Mononuclear cell (primary cell): Measurements from ENCODE around the gene ALOX12. TPM values are rescaled to one million over a fixed set of nuclear protein-coding genes. Genes with fewer than 3 reads are reported as not detected.
A peak's percentile ranks its signal among the peaks of the same experiment; 100 is the strongest.

Source experiments
- H3K27me3 ChIP-seq: 2 replicates; pipeline ENCODE4 v1.6.0; 2011; ENCODE audit warnings: low read length, control low read depth; ENCODE audit not compliant: insufficient read depth
- H3K4me1 ChIP-seq: 2 replicates; pipeline ENCODE4 v1.5.1; 2011; ENCODE audit warnings: mild to moderate bottlenecking, low read length, control low read depth; ENCODE audit not compliant: insufficient read depth
- H3K4me3 ChIP-seq: 2 replicates; pipeline ENCODE4 v1.5.1; 2011; ENCODE audit warnings: mild to moderate bottlenecking, low read length, moderate library complexity
- H3K9me3 ChIP-seq: 2 replicates; pipeline ENCODE4 v1.5.1; 2011; ENCODE audit warnings: low read depth, mild to moderate bottlenecking, control low read depth, low read length
- total RNA-seq: library from RNA; depleted of rRNA; stranded (reverse); fragments of >200 nt; gene quantifications from one replicate; pipeline ENCODE4 v1.2.3, GENCODE V29; 2012

ALOX12 gene
- total RNA-seq, 1 donor = 4.4 TPM

DNA sequence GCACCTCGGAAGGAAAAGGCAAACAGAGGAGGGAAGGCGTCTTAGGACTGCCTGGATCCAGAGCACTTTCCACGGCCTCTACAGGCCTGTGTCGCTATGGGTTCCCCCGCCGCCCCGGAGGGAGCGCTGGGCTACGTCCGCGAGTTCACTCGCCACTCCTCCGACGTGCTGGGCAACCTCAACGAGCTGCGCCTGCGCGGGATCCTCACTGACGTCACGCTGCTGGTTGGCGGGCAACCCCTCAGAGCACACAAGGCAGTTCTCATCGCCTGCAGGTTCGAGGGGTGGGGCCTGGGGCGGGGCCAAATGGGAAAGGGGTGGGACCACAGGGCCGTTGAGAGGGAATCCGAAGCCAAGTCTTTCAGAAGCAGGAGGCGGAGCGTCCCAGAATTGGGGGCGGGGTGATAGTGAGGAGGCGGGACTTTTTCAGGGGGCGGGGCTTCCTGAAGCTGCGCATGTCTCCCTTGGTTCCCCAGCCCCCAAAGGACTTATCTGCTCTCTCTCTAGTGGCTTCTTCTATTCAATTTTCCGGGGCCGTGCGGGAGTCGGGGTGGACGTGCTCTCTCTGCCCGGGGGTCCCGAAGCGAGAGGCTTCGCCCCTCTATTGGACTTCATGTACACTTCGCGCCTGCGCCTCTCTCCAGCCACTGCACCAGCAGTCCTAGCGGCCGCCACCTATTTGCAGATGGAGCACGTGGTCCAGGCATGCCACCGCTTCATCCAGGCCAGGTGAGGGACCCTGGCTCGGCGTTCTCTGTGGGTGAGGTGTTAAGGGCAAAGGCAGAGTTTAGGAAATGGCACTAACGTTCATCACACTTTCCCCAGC is 27.9 kb downstream of the ALOX12 start:
- peaks cover 33% of the 10 kb centered on the region for H3K4me1 ChIP-seq
- H3K9me3 ChIP-seq = no peaks in the 10 kb centered on the region
- peak overlapping the region; percentile 12 for H3K4me3 ChIP-seq
- peaks cover 6% of the 10 kb centered on the region for H3K27me3 ChIP-seq

DNA sequence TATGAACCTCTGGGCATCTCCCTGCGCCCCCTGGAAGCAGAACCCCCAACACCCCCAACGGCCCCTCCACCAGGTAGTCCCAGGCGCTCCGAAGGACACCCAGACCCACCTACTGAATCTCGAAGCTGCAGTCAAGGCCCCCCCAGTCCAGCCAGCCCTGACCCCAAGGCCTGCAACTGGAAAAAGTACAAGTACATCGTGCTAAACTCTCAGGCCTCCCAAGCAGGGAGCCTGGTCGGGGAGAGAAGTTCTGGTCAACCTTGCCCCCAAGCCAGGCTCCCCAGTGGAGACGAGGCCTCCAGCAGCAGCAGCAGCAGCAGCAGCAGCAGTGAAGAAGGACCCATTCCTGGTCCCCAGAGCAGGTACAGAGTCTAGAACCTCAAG is 28.5 kb downstream of the ALOX12 start:
- H3K4me3 ChIP-seq = no peak overlapping the region
- H3K9me3 ChIP-seq = no peaks in the 10 kb centered on the region
- peaks cover 39% of the 10 kb centered on the region for H3K4me1 ChIP-seq
- H3K27me3 ChIP-seq = peaks cover 6% of the 10 kb centered on the region

DNA sequence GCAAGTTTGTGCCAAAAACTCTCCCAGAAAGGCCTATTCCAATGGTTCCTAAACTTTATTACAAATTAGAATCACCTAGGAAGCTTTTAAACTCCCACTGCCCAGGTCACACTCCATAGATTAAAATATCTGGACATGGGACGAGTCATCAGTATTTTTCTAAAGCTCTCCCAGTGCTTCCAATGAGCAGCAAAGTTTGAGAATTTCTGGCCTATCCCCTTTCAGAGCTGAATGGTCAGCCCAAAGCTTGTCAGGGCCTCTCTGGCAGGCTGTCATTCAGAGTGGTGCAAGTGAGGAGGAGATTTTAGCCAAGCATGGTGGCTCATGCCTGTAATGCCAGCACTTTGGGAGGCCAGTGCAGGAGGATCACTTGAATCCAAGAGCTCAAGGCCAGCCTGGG is 29.4 kb downstream of the ALOX12 start:
- Histone ChIP-seq H3K9me3 (no peaks in the 10 kb centered on the region), H3K4me1 (peaks cover 47% of the 10 kb centered on the region), H3K27me3 (peaks cover 6% of the 10 kb centered on the region), H3K4me3 (no peak overlapping the region)

DNA sequence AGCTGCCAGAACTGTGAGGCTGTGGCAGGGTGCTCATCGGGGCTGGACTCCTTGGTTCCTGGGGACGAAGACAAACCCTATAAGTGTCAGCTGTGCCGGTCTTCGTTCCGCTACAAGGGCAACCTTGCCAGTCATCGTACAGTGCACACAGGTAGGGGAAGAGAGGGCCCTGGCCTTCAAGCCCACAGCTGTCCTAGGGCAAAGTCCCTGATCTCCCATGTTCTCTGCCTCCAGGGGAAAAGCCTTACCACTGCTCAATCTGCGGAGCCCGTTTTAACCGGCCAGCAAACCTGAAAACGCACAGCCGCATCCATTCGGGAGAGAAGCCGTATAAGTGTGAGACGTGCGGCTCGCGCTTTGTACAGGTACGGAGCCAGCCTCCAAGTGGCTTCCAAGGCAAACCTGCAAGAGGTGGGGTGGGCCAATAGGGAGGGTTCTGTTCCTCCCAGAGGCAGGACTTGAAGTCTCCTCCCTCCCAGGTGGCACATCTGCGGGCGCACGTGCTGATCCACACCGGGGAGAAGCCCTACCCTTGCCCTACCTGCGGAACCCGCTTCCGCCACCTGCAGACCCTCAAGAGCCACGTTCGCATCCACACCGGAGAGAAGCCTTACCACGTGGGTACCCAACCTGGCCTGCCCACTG is 30.7 kb downstream of the ALOX12 start:
- H3K4me1 ChIP-seq = peaks cover 44% of the 10 kb centered on the region

DNA sequence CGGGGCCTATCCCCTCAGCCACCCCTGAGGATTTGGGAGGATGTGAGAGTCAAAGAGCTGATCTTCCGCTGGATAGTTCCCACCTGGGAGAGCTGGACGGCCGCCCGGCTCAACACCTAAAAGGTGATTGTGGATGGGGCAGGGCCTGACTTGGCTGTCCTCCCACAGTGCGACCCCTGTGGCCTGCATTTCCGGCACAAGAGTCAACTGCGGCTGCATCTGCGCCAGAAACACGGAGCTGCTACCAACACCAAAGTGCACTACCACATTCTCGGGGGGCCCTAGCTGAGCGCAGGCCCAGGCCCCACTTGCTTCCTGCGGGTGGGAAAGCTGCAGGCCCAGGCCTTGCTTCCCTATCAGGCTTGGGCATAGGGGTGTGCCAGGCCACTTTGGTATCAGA is 31.5 kb downstream of the ALOX12 start:
- H3K4me3 ChIP-seq = no peak overlapping the region
- peaks cover 6% of the 10 kb centered on the region for H3K27me3 ChIP-seq
- H3K9me3 ChIP-seq = no peaks in the 10 kb centered on the region
- H3K4me1 ChIP-seq = peaks cover 37% of the 10 kb centered on the region

More for the DNA sequence above, 30.7 kb downstream of the ALOX12 start:
- peaks cover 6% of the 10 kb centered on the region for H3K27me3 ChIP-seq
- no peak overlapping the region for H3K4me3 ChIP-seq
- H3K9me3 ChIP-seq = no peaks in the 10 kb centered on the region

DNA sequence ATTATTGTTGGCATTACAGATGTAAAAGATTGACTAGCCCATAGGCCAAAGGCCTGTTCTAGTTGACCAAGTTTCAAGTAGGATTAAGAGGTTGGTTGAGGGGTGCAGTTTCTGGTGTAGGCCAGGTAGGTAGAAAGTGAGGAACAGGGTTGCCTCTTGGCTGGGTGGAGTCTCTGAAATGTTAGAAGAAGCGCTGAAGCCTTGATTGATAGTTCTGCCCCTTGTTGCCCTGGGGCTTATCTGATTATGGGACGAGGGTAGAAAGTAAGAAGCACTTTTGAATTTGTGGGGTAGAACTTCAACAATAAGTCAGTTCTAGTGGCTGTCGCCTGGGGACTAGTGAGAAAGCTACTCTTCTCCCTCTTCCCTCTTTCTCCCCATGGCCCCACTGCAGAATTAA is 33.2 kb downstream of the ALOX12 start:
- peaks cover 26% of the 10 kb centered on the region for H3K4me1 ChIP-seq
- no peak overlapping the region for H3K4me3 ChIP-seq
- H3K27me3 ChIP-seq = no peaks in the 10 kb centered on the region
- H3K9me3 ChIP-seq = no peaks in the 10 kb centered on the region

DNA sequence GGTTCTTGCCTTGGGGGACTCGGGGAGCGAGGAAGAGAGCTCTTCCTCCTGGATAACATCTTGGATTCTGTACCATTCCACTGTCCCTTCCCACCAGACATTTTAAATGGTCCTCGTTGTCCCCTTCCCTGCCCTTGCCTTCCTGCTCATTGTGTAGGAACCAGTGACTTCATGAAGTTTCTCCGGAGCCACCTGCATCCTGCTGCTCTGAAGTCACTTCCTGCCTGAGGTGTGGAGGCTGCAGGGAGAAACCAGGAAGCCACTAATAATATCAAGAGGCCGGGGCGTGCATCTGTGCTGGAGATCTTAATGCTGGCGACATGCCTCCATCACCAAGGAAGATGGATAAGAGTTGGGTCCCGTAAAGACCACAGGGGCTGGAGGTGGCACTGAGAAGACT is 33.8 kb downstream of the ALOX12 start:
- H3K27me3 ChIP-seq = no peaks in the 10 kb centered on the region
- no peak overlapping the region for H3K4me3 ChIP-seq
- no peaks in the 10 kb centered on the region for H3K9me3 ChIP-seq
- H3K4me1 ChIP-seq = peaks cover 31% of the 10 kb centered on the region

DNA sequence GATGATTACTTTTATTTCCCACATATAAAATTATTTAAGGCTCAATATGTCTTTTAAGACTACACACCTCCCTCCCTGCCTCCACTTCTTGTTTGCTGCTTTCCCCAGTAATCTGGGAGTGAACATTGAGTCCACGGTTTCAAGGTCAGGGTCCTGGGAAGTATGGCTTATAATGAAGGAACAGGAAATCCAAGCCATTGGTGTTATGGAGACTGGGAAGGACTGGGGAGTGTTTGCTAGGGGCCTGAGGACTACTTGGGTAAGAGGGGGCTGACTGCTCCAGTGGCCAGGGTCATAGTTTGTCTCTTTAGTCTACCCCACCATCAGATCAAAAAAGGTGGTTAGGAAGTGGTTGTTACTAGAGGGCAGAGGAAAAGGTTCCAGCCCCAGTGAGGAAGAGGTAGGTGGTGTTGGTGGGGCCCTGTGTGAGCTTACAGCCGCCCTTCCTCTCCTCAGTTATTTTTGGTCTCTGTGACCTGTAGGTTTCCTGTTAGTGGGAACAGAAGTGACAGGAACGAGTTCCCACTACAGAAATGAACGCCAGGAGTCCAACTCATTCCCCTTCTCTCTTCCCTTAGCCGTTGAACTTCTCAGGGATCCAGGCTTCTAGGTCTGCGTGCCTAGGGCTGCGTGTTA is 39.2 kb downstream of the ALOX12 start:
- Histone ChIP-seq H3K4me3 (peak overlapping the region; percentile 78), H3K27me3 (no peaks in the 10 kb centered on the region), H3K9me3 (no peaks in the 10 kb centered on the region), H3K4me1 (peaks cover 39% of the 10 kb centered on the region)

DNA sequence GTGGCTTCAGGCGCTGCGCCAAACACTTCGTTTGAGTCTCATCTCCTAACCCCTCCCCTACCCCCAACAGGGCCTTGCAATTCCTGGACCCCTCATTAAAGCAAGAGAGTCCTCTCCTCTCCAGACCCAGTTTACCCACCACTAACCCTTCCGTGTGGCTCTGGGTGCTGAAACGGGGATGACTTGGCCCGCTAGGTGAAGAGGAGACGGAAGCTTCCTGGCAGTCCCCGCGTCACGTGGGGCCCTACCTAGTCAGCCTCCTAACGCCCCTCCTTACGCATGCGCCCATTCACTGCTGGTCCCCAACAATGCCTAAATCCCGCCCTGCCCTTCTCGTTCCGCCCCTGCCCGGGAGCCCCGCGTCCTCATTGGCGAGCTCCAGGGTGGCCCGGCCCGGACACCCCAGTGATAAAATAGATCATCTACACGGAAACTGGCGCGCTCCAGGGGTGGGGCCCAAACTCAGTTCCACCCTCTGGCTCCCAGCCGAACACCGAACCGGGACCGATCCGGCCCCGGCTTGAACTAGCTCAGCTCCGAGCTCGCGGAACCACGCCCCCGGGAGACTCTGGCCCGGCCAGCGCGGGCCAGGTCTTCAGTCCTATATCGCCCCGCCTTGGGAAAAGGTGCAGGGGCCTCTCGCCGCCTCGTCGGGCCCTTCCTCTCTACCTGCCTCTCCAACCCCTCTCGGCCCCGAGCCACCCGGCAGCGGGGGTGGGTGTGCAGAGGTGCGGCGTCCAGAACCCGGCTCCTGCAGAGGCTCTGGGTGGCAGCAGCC is 39.9 kb downstream of the ALOX12 start, which contains the start of gene SLC16A13:
Gene SLC16A13, plus strand, starts transcription at position 425 of the 778 bp plus-strand sequence. CDS start 368 bp downstream, outside the sequence.
- H3K4me1 ChIP-seq = peaks cover 34% of the 10 kb centered on the region
- no peaks in the 10 kb centered on the region for H3K27me3 ChIP-seq
- H3K4me3 ChIP-seq = peak within 1 kb of the TSS; percentile 78
- no peaks in the 10 kb centered on the region for H3K9me3 ChIP-seq

DNA sequence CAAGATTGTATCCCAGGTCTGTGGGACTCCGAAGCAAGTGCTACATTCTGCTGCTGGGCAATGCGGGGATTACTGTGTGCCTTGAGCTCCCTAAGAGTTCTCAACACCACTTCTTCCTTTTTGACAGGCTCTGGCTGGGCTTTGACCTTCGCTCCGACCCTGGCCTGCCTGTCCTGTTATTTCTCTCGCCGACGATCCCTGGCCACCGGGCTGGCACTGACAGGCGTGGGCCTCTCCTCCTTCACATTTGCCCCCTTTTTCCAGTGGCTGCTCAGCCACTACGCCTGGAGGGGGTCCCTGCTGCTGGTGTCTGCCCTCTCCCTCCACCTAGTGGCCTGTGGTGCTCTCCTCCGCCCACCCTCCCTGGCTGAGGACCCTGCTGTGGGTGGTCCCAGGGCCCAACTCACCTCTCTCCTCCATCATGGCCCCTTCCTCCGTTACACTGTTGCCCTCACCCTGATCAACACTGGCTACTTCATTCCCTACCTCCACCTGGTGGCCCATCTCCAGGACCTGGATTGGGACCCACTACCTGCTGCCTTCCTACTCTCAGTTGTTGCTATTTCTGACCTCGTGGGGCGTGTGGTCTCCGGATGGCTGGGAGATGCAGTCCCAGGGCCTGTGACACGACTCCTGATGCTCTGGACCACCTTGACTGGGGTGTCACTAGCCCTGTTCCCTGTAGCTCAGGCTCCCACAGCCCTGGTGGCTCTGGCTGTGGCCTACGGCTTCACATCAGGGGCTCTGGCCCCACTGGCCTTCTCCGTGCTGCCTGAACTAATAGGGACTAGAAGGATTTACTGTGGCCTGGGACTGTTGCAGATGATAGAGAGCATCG is 42.4 kb downstream of the ALOX12 start:
- Histone ChIP-seq H3K9me3 (no peaks in the 10 kb centered on the region), H3K27me3 (peaks cover 16% of the 10 kb centered on the region), H3K4me1 (peaks cover 52% of the 10 kb centered on the region), H3K4me3 (no peak overlapping the region)

DNA sequence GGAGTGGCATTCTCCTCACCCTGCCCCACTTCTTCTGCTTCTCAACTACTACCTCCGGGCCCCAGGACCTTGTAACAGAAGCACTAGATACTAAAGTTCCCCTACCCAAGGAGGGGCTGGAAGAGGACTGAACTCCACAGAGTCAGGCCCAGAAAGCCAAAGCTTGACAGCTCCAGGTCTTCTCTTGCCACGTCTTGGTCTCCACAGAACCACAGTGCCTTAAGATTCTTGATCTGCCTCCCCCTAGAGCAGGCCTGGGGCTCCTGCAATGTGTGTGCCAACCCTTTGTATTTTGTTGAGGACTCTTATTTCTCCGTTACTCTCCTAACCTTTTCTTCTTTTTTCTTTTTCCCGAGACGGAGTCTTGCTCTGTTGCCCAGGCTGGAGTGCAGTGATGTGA is 44.0 kb downstream of the ALOX12 start:
- H3K4me1 ChIP-seq = peaks cover 48% of the 10 kb centered on the region

DNA sequence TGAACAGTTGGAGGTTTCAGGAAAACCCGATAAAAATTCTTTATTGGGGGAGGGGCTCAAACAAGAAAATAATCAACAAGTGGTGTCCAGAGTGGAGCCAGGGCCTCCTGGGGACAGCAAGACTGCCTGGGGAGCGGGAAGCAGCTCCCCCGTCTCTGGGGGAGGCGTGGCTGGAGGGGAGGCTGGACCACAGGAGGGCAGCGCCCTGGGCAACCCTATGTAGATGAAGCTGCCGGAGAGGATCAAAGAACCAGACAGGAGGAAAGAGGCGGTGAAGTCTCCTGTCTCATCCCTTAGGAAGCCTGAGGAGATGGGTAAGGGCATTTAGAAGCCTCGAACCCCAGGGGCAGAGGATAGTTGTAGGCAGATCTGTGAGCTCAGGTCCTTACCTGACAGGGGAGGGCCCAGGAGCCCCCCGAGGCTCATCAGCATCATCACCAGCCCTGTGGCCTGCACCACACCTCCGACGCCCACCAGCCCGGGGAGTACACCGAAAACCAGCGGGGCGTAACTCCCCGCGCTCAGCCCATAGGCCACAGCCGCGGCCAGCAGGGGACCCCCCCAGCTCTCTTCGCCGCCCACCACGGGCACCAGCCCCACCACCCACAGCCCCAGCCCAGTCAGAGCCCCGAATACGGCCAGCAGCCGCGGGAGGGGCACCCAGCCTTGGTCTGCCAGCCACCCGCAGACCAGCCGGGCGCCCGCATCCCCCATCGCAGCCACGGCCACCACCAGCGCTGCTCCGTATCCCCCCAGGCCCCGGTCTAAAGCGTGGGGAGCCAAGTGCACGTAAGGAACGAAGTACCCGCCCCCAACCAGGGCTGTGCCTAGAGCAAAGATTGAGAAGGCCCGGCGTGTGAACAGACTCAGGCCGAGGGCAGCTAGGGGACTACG is 46.0 kb downstream of the ALOX12 start:
- Histone ChIP-seq H3K9me3 (no peaks in the 10 kb centered on the region), H3K4me3 (no peak overlapping the region), H3K4me1 (peaks cover 43% of the 10 kb centered on the region), H3K27me3 (peaks cover 38% of the 10 kb centered on the region)

More for the DNA sequence above, 44.0 kb downstream of the ALOX12 start:
- Histone ChIP-seq H3K9me3 (no peaks in the 10 kb centered on the region), H3K4me3 (no peak overlapping the region), H3K27me3 (peaks cover 31% of the 10 kb centered on the region)

DNA sequence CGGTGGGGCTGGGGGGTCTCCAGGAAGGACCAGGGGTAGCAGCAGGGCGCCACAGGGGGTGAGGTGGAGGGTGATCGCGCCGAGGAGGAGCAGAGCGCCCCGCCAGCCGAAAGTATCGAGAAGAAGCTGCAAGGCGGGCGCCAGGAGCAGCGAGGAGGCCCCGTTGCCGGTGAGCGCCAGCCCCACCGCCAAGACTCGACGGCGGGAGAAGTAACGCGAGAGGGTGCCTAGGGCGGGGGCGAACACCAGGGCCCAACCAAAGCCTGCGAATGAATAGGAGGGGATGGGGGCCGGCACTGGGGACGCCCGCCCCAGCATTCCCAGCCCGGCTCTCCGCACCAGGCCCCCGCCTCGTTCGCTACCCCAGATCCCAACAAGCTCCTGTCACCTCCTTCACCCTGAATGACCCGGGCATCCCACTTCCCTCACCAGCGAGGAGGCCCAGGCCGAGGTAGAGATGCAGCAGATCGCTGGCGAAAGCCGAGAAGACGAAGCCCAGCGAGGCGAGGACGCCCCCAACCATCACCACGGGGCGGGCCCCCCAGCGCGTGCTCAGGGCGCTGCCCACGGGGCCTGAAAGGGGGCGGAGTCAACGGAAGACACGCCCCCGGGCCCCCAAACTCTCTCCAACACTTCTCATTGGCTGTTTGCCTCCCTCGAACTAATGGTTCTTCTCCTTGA is 46.8 kb downstream of the ALOX12 start:
- Histone ChIP-seq H3K9me3 (no peaks in the 10 kb centered on the region), H3K4me3 (peak overlapping the region; percentile 30), H3K4me1 (peaks cover 47% of the 10 kb centered on the region), H3K27me3 (peaks cover 38% of the 10 kb centered on the region)
